ENCODE measurements around the gene C1QL2.

- TF ChIP-seq POLR2AphosphoS5 (IDR thresholded peaks at IDR 0.05), result no peak
- no peak for TF ChIP-seq TAF1 (IDR thresholded peaks at IDR 0.05; ENCODE audit: low read depth)
- no peak for TF ChIP-seq CTCF (IDR thresholded peaks at IDR 0.05; ENCODE audit: poor library complexity, severe bottlenecking)
- no peak for TF ChIP-seq REST (IDR thresholded peaks at IDR 0.05; ENCODE audit: borderline replicate concordance)
- TF ChIP-seq EP300 (conservative IDR thresholded peaks at IDR 0.05; ENCODE audit: poor library complexity, severe bottlenecking), result no peak
- no peak for TF ChIP-seq EZH2 (IDR thresholded peaks at IDR 0.05; ENCODE audit: borderline replicate concordance, insufficient read depth, low read length, poor library complexity, severe bottlenecking)
These were observed 32.0 kb upstream of the C1QL2 start for GRCh38 chr2:119190321-119191111.
